ENCODE measurements around the gene NFATC2.

DNA sequence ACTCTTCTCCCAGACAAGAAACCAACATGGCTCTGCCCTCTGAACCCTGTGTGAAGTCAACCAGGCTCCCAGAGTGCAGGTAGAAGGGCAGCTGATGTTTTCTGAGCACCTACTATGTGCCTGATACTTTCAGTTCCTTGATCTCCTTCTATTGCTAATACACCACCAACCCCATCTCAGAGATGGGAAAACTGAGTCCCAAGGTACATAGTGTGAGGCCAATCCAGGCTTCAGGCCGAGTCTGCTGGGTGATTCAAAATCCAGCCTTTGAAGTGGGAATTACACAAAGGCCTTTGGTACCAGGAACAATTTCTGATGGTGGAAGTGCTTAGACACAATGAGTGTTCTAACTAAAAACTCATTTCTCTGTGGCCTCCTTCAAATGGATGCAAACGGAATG lies 96.3 kb downstream of the NFATC2 start:
- TF ChIP-seq POLR2A (IDR thresholded peaks at IDR 0.05): no peak
- no peak for TF ChIP-seq CTCF (IDR thresholded peaks at IDR 0.05)

Data from uterus (tissue), 2 donors.